Thyroid gland (tissue), 4 donors: ENCODE results near the gene TXN2. TPM values are rescaled to one million over a fixed set of nuclear protein-coding genes. Genes with fewer than 3 reads are reported as not detected.
"Not testable (repeated sequence)": the region's sequence is repeated elsewhere in the genome, so short reads cannot be mapped to it uniquely, and the experiment has no call there.

ENCODE experiments used
- DNase-seq, 2 donors: peaks; one replicate each; pipeline ENCODE4 v3.0.0-alpha.2; 2019
- H3K27ac ChIP-seq, 3 donors: fragments of 200-600 bp; sonication (generic); 1 replicate in 2 of 3; 2 replicates in 1 of 3; pipeline ENCODE4 v1.5.1; 2016 to 2019; ENCODE audit warnings: mild to moderate bottlenecking in 1 of 3, moderate library complexity in 1 of 3
- H3K27me3 ChIP-seq: fragments of 200-600 bp; sonication (generic); one replicate; pipeline ENCODE4 v1.5.1; 2019
- H3K36me3 ChIP-seq, 2 donors: fragments of 200-600 bp; sonication (generic); one replicate each; pipeline ENCODE4 v1.5.1; 2016 to 2019
- H3K4me1 ChIP-seq, 2 donors: fragments of 200-600 bp; sonication (generic); one replicate each; pipeline ENCODE4 v1.5.1; 2017 to 2019
- H3K4me3 ChIP-seq, 3 donors: fragments of 200-600 bp; sonication (generic); replicated peaks in 1 of 3; 1 replicate in 2 of 3; 2 replicates in 1 of 3; pipeline ENCODE4 v1.5.1; 2016; ENCODE audit warnings: mild to moderate bottlenecking in 1 of 3
- H3K9me3 ChIP-seq: fragments of 200-600 bp; sonication (generic); one replicate; pipeline ENCODE4 v1.5.1; 2017
- POLR2A ChIP-seq, 2 donors: fragments of 450-650 bp; IDR thresholded peaks; one replicate each; pipeline ENCODE4 v1.6.1; 2017; ENCODE audit warnings: antibody characterized with exemption in 2 of 2, mild to moderate bottlenecking in 2 of 2, moderate library complexity in 1 of 2
- WGBS, 2 donors: methylation state at CpG; one replicate each; pipeline ENCODE4 v1.1.5; 2017; 5-methylcytosine and 5-hydroxymethylcytosine counted together
- intact Hi-C: fragments of 100-400 bp; cut with DNase I; formaldehyde crosslinking; loops from one replicate; pipeline ENCODE4 v1.15.1; 2023
- total RNA-seq, 4 donors: library from RNA; depleted of rRNA; stranded (reverse); fragments of >200 nt; gene quantifications; one replicate each; pipeline ENCODE4 v1.2.3, GENCODE V29; 2016
- TF ChIP-seq, protein P1 (sequence below), 6 experiments: fragments of 200-600 bp in 3 of 6; fragments of 450-650 bp in 3 of 6; sonication (generic) in 3 of 6; IDR thresholded peaks; one replicate each; pipeline ENCODE4 v1.5.1; 2016 to 2019; ENCODE audit warnings: antibody characterized with exemption in 6 of 6, mild to moderate bottlenecking in 2 of 6, inconsistent platforms in 1 of 6, moderate library complexity in 1 of 6

The TXN2 gene
- total RNA-seq, 4 donors from 2014 or later, result 56.7 to 115 (median 75.6) TPM

DNA sequence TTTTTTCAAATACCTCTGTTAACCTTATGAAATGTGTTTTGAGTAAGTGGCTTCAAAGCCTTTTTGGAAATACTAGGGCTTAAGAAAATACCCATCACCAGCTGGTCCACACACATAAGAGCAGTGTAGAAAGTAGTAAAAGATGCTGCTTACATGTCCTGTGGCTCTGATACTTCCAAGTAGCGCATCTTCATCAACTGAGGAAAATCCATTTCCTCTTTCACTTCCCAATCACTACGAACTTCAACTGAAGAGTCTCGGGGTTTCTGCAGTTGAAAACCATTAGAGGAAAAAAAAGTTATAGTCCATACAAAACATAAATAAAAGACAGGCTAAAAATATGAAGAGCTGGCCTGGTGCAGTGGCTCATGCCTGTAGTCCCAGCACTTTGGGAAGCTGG is 39.0 kb upstream of the TXN2 start:
- no peak overlapping the region for H3K4me3 ChIP-seq
- peaks cover 93 to 100% of the 10 kb centered on the region in 2 donors for H3K36me3 ChIP-seq
- WGBS, 2 donors, result 88 to 92% methylated on average over 3 of the region's 3 CpGs
- H3K27me3 ChIP-seq, result no peaks in the 10 kb centered on the region
- DNase-seq, result no peak
- intact Hi-C loops, result no loop called here
- TF ChIP-seq POLR2A (IDR thresholded peaks at IDR 0.05), result no peak
- TF ChIP-seq, protein P1, sequence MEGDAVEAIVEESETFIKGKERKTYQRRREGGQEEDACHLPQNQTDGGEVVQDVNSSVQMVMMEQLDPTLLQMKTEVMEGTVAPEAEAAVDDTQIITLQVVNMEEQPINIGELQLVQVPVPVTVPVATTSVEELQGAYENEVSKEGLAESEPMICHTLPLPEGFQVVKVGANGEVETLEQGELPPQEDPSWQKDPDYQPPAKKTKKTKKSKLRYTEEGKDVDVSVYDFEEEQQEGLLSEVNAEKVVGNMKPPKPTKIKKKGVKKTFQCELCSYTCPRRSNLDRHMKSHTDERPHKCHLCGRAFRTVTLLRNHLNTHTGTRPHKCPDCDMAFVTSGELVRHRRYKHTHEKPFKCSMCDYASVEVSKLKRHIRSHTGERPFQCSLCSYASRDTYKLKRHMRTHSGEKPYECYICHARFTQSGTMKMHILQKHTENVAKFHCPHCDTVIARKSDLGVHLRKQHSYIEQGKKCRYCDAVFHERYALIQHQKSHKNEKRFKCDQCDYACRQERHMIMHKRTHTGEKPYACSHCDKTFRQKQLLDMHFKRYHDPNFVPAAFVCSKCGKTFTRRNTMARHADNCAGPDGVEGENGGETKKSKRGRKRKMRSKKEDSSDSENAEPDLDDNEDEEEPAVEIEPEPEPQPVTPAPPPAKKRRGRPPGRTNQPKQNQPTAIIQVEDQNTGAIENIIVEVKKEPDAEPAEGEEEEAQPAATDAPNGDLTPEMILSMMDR (IDR thresholded peaks at IDR 0.05), result no peak
- no peak overlapping the region for H3K27ac ChIP-seq
- no peaks in the 10 kb centered on the region for H3K4me1 ChIP-seq
- no peaks in the 10 kb centered on the region for H3K9me3 ChIP-seq

DNA sequence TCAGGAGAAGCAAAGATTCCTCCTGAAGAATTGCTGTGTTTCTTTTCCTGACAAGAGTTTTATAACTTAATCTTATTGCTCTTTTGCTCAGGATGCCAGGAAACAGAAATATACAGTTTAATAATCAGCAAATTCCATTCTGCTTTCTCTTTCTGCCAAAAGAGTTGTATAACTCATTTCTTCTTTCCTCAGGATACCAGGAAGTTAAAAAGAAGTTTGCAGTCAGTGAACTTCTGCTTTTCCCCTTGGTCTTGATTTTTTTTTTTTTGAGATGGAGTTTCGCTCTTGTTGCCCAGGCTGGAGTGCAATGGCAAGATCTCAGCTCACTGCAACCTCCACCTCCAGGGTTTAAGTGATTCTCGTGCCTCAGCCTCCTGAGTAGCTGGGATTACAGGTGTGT is 38.5 kb upstream of the TXN2 start:
- DNase-seq, H3K4me3 ChIP-seq, H3K9me3 ChIP-seq, H3K27ac ChIP-seq, H3K27me3 ChIP-seq, intact Hi-C loops, H3K4me1 ChIP-seq: not testable (repeated sequence)
- 82 to 97% methylated on average over 2 of the region's 2 CpGs for WGBS, 2 donors
- peaks cover 93 to 100% of the 10 kb centered on the region in 2 donors for H3K36me3 ChIP-seq

DNA sequence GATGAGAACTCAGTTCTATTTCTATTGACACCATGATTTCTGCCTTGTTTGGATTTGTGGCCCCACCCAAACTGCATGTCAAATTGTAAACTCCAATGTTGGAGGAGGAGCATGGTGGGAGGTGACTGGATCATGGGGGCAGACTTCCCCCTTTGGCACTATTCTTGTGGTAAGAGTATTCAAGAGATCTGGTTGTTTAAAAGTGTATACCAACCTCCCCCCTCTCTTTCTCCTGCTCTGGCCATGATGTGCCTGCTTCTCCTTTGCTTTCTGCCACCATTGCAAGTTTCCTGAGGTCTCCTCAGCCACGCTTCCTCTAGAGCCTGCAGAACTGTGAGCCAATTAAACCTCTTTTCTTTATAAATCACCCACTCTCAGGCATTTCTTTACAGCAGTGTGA is 33.3 kb upstream of the TXN2 start:
- TF ChIP-seq, protein P1 (IDR thresholded peaks at IDR 0.05), result no peak
- TF ChIP-seq POLR2A (IDR thresholded peaks at IDR 0.05), result no peak
- Histone ChIP-seq H3K27ac (no peak overlapping the region), H3K9me3 (no peaks in the 10 kb centered on the region), H3K27me3 (no peaks in the 10 kb centered on the region), H3K4me1 (no peaks in the 10 kb centered on the region), H3K36me3 (peaks cover 89 to 94% of the 10 kb centered on the region in 2 donors), H3K4me3 (no peak overlapping the region)
- intact Hi-C loops, result no loop called here
- no peak for DNase-seq
- WGBS, 2 donors, result 93 to 100% methylated on average over 1 of the region's 1 CpG

DNA sequence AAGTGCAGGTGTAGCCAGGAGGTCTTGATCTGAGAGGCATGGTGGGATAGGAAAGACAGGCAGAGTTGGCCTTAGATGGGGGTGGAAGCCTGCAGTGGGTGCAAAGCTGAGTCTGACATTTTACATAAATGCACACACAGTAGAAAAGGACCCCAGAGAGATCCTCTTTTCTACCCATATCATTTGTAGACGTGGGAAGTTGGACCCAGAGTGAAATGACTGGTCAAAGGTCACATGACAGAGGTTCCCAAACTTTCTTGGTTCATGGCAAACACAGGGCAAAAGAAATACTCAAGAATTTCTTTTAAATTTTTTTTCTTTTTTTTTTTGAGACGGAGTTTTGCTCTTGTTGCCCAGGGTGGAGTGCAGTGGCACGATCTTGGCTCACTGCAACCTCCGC is 31.6 kb upstream of the TXN2 start:
- Histone ChIP-seq H3K27ac (no peak overlapping the region), H3K4me1 (no peaks in the 10 kb centered on the region), H3K9me3 (no peaks in the 10 kb centered on the region), H3K4me3 (no peak overlapping the region), H3K27me3 (no peaks in the 10 kb centered on the region), H3K36me3 (peaks cover 71 to 76% of the 10 kb centered on the region in 2 donors)
- no peak for DNase-seq
- TF ChIP-seq, protein P1 (IDR thresholded peaks at IDR 0.05), result no peak
- no peak for TF ChIP-seq POLR2A (IDR thresholded peaks at IDR 0.05)
- intact Hi-C loops, result no loop called here
- WGBS, 2 donors, result 86 to 90% methylated on average over 4 of the region's 4 CpGs

DNA sequence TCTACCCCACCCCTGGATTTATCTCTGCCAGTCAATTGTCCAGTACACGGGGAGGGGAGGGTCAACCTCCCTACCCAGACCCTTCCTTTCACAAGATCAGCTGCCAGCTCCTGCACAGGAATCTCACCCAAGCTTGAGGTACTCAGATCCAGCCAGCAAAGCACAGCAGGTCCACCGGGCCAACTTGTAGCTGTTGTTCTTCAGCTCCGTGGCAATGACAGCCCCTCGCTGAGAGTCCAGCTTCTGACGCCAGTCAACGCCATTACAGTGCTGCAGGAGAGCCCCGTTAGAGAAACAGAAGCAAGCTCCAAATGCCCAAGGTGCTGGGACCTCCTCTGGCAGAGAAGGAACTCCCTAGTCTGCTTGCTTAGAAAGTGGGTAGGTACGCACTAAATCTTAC is 30.9 kb upstream of the TXN2 start:
- no peak for TF ChIP-seq POLR2A (IDR thresholded peaks at IDR 0.05)
- TF ChIP-seq, protein P1 (IDR thresholded peaks at IDR 0.05), result no peak
- WGBS, 2 donors, result 99 to 100% methylated on average over 2 to 8 of the region's 8 CpGs
- intact Hi-C loops, result no loop called here

More for the DNA sequence above, 30.9 kb upstream of the TXN2 start:
- Histone ChIP-seq H3K9me3 (no peaks in the 10 kb centered on the region), H3K27me3 (no peaks in the 10 kb centered on the region), H3K4me3 (no peak overlapping the region), H3K27ac (no peak overlapping the region), H3K4me1 (peaks cover 3% of the 10 kb centered on the region in 2 donors), H3K36me3 (peaks cover 65 to 70% of the 10 kb centered on the region in 2 donors)
- no peak for DNase-seq
